GDM1 (cell line): ENCODE measurements around the gene SULT4A1.

Source experiments
- DNase-seq: peaks from one replicate; lab custom pipeline; 2025; lab: John Stamatoyannopoulos, UW

SULT4A1 gene

GRCh38 chr22:43860831-43861230, 1.5 kb downstream of the SULT4A1 start:
- DNase-seq: no peak

DNA sequence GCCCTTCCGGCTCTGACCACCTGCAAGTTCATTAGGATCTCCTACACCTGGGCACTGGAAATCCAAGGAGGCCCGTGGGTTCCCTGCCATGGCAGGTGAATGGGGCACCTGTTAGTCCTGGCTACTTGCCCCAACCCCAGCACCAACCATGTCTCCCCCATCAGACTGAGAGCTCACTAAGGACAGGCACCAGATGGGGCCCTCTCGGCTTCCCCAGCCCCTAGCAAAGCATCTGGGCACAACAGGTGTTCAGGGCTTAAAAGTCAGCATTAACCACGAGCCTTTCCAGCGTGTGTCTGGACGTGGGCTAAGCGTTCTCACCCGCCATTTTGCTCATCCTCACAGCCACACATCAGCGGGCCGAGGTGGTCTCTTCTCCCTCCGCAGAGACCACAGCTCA, 2.2 kb downstream of the SULT4A1 start:
- no peak for DNase-seq

DNA sequence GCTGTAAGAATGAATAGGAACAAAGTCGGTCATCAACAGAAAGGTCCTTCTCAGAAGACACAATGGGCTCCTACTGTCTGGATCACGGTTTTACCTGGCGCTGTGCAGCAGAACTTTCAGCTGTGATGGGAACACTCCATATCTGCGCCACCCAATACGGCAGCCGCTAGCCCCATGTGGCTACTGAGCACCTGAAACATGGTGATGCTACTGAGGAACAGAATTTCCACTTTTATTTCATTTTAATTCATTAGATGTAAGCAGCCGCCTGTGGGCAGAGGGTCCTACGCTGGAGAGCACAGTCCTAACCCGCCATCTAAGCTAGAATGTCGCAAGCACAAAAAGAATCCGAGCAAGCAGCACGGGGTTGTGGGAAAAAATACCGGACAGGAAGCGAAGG, 2.7 kb downstream of the SULT4A1 start:
- DNase-seq: no peak

GRCh38 chr22:43859176-43859575, 3.1 kb downstream of the SULT4A1 start:
- no peak for DNase-seq

- no peak for DNase-seq
Observed at GRCh38 chr22:43858156-43858895, 4.0 kb downstream of the SULT4A1 start.

GRCh38 chr22:43857367-43857766, 4.9 kb downstream of the SULT4A1 start:
- DNase-seq: no peak

DNA sequence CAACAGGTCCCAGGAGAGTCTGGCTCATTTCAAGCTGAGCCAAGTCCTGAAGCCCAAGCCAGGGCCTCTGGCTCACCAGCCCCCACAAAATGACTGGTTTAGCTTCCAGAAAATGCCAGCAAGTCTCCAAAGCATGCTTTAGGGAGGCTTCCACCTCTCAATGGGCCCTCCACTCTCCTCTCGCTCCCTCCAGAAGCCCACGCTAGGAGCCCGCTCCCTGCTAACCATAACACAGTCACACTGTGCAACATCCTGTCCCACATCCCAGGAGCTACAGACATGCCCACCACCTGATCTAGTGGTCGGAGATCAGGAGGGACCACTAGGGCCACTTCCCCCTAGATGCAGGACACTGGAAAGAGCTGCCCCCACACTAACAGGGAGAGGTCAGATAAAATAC, 6.9 kb downstream of the SULT4A1 start:
- DNase-seq: no peak

GRCh38 chr22:43854786-43855271, 7.5 kb downstream of the SULT4A1 start:
- DNase-seq: no peak

DNA sequence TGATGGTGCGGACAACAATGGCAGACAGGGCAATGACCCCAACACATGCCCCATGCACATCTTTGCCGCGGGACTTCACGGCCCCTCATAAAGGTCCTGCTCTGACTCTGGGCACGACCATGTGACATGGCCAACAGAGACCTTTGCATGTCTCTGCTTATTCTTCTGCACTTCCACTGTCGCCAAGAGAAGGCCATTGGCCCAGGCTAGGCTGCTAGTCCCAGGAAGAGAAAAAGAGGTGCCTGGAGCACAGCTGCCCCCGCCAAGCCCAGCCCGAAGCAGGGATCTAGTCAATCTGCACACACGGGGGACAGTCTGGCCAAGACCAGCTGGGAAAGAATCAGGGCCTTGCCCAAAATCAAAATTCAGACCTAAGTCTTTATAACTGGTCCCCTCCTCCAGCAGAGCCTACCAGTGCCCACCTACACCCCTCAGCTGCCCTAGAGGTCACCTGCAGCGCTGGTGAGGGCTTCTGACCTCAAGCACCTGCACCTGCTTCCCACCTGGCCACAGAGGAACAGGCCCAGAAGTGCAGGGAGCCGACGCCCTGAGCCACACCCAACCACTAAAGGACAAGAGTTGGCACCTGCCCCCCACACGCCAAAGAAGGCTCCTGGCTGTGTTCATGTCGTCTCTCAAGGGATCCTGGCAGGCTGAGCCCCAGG, 8.1 kb downstream of the SULT4A1 start:
- DNase-seq: no peak

DNA sequence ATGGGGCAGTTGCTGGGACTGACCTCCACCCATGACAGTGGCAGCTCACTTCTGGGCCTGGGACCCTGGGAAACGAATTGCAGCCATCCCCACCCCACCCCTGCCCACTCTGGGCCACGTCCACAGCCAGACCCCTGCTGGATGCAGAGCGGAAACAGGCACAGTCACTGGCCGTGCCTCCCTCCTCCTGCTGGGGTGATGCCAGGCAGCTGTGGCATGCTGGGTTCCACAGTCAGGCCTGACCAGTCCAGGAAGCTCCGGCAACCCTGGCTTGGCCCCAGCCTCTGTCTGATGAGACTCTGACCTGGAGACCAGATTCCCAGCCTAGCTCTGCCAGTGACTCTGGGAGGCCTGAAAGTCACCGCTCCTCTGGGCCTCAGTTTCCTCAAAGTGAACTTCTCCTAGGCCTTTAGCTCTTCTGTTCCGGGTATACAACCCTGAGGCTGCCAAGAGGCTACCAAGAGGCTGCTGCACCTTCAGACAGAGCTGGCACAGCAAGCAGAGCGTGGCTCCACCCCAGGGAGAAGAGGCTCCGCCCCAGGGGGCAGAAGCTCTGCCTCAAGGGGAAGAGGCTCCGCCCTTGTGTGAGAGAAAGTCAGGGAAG, 8.9 kb downstream of the SULT4A1 start:
- DNase-seq: no peak

DNA sequence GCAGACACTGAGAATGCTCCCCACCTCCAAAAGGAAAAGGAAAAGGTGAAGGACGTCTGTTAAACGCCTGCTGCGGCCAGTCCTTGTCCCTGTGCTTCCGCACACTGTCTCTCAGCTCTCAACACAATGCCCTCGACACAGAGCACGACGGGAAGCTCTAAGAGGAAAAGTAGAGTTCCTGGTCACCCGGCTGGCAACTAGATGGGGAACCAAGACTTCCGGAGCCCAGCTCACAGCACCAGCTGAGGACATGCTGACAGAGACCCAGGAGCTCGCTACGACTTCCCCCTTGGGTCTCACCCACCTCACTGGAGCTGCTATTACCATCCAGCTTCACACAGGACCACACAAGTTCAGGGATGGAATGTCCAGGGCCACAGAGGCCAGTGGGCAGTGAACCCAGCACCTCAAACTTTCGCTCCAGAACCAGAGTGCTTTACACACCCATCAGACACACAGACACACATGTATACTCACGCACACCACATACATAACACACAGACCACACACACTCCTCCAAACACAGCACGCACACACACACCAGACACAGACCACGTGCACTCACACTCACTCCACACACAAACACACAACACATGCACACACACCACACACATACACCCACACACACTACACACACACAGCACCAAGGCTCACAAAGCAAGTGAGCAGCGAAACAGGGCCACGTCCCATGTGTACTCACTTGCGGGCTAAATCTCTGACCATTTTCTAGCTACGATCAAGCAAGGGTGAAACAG, 9.6 kb downstream of the SULT4A1 start:
- DNase-seq: no peak

- DNase-seq: no peak
Observed at GRCh38 chr22:43851979-43852307, 10.4 kb downstream of the SULT4A1 start.

DNA sequence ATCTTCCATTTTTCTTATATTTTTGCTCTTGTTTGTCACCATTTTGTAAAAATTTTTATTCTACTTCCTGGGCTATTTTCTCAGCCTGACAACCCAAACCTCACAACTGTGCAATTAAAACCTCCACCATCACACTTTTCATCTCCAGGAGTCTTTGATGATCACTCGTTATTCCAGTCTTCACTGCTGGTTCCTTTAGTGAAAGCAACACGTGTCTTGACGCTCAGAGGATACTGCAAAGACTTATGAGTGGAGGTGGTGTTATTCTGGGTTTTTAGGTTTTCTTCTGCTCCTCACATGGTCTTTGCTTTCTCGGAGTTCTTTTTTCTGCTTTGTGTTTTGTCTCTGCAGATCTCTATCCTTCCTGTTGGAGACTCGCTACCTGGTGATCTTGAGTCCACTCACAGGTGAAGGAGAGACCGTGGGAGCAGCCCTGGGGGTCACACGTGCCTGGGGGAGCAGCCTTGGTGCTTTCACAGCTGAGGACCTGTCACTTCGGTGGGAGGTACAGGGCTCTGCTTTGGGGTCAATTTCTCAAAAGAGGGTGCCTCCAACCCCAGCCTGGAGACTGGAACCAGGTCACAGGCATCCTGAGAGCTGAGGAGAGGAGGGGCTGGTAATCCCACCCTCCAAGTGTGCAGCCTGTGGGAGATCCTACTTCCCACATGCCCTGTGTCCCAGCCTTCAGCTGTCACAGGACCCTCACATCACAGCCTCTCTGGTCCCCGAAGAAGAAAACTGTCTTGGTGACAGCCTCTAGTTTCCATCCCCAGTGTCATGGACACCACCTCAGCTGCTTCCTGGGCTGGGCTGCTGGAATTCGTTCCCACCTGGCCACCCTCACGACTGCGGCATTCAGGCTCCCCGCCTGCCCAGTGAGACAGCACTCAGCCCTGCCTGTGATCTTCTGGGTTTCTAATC, 11.0 kb downstream of the SULT4A1 start:
- no peak for DNase-seq

DNA sequence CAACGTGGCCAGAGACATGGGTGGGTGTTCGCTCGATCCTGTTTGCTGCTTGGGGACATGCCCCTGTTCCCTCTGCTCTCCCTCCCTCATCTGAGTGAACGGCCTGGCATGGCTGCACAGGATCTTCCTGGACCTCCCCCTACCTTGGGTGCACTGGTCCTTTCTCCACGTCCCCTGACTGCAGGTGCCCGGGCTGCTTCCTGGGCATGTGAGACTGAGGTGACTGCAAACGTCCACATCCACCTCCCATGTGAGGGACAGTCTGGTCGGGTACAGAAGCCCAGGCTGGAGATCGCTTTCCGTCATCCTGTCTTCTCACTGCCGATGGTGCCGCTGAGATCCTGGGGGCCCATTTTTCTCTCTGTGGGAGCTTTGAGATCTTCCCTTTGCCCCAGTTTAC, 11.8 kb downstream of the SULT4A1 start:
- DNase-seq: no peak

- no peak for DNase-seq
Observed at GRCh38 chr22:43849731-43850130, 12.6 kb downstream of the SULT4A1 start.

DNA sequence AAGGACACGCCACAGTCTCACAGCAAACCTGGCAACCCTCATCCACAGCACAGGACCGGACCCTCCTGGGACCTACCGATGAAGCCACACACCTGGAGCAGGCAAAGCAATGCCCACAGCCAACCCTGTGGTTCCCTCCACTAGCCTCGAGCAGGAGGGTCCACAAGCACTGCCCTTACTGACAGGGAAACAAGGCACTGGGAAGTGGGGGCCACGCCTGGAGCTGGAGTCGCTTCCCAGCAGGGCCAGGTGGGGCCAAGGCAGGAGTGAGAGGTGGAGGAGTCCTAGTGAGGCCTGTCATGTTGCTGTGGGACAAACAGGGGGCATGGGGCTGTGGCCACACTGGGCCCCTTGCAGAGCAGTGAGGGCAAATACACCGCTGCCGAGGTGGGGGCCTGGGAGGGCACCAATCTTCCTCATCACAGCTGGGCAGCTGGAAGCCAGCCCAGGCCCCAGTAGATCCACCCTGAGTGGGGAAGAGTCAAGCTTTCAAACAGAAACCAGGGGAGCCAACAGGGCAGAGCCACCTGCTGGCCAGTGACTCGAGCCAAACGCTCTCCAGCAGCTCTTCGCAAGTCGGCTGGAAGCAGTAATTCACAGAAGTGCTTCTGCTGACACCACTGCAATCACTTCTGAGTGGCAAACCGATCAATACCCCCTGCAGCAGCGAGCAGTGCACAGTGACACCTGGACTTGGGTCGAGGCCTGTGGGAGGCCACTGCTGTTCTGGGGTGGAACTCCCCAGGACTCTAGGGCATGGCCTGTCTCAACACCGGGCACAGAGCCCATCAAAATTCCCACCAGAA, 13.7 kb downstream of the SULT4A1 start:
- DNase-seq: no peak

- DNase-seq: no peak
Observed at GRCh38 chr22:43847376-43848289, 14.7 kb downstream of the SULT4A1 start.

GRCh38 chr22:43846966-43847365, 15.3 kb downstream of the SULT4A1 start:
- no peak for DNase-seq

- no peak for DNase-seq
Observed at GRCh38 chr22:43845981-43846380, 16.3 kb downstream of the SULT4A1 start.
